DND-41 (cell line): ENCODE results near the gene PGLYRP3.
A peak's percentile ranks its signal among the peaks of the same experiment; 100 is the strongest.

Experiments used
- ATAC-seq: fragments of 200-7000 bp; cut with Tn5 transposase; 3 replicates; pipeline ENCODE4 v1.9.1; 2021; ENCODE audit warnings: low read depth; ENCODE audit not compliant: insufficient read depth
- DNase-seq: peaks from one replicate; pipeline ENCODE4 v3.0.0-alpha.2; 2020
- H2AFZ ChIP-seq: 2 replicates; pipeline ENCODE4 v1.6.0; 2012; ENCODE audit warnings: low read depth, low read length
- H3K27ac ChIP-seq: 2 replicates; pipeline ENCODE4 v1.5.1; 2012; ENCODE audit warnings: low read length, inconsistent platforms
- H3K27me3 ChIP-seq: fragments of 200-600 bp; sonication (generic); 2 replicates; pipeline ENCODE4 v1.6.0; 2012; ENCODE audit warnings: low read length, mild to moderate bottlenecking, inconsistent platforms; ENCODE audit not compliant: insufficient read depth, poor library complexity
- H3K36me3 ChIP-seq: 2 replicates; pipeline ENCODE4 v1.5.1; 2012; ENCODE audit warnings: low read length, inconsistent platforms; ENCODE audit not compliant: insufficient read depth
- H3K4me1 ChIP-seq: 2 replicates; pipeline ENCODE4 v1.5.1; 2012; ENCODE audit warnings: mild to moderate bottlenecking, low read length; ENCODE audit not compliant: insufficient read depth
- H3K4me2 ChIP-seq: 2 replicates; pipeline ENCODE4 v1.6.0; 2012; ENCODE audit warnings: mild to moderate bottlenecking, moderate library complexity, low read length, inconsistent platforms; ENCODE audit not compliant: insufficient read depth
- H3K4me3 ChIP-seq, 2 experiments: fragments of 200-600 bp in 1 of 2; shearing (Covaris generic) in 1 of 2; 2 replicates each; pipeline ENCODE4 v1.5.1; 2012 to 2016; ENCODE audit warnings: inconsistent platforms in 2 of 2, low read length in 2 of 2, mild to moderate bottlenecking in 2 of 2, low read depth in 1 of 2, moderate library complexity in 1 of 2
- H3K79me2 ChIP-seq: 2 replicates; pipeline ENCODE4 v1.6.0; 2012; ENCODE audit warnings: low read length, inconsistent platforms; ENCODE audit not compliant: insufficient read depth
- H3K9ac ChIP-seq: 2 replicates; pipeline ENCODE4 v1.6.0; 2012; ENCODE audit warnings: low read depth, mild to moderate bottlenecking, inconsistent platforms, low read length, moderate library complexity
- H3K9me3 ChIP-seq: 2 replicates; pipeline ENCODE4 v1.5.1; 2012; ENCODE audit warnings: low read length, moderate library complexity, mild to moderate bottlenecking, inconsistent platforms; ENCODE audit not compliant: insufficient read depth, severe bottlenecking
- H4K20me1 ChIP-seq: 2 replicates; pipeline ENCODE4 v1.6.0; 2012; ENCODE audit warnings: low read length; ENCODE audit not compliant: insufficient read depth
- EZH2 ChIP-seq: IDR thresholded peaks from 3 replicates; pipeline ENCODE4 v1.6.1; 2012; ENCODE audit warnings: borderline replicate concordance, low read depth, mild to moderate bottlenecking, moderate library complexity, low read length, inconsistent platforms; ENCODE audit not compliant: severe bottlenecking
- TF ChIP-seq, protein P1 (sequence below): IDR thresholded peaks from 2 replicates; pipeline ENCODE4 v1.5.1; 2012; ENCODE audit warnings: borderline replicate concordance, low read length, moderate library complexity, mild to moderate bottlenecking; ENCODE audit not compliant: poor library complexity, severe bottlenecking; ENCODE audit errors: extremely low read depth

PGLYRP3 gene

DNA sequence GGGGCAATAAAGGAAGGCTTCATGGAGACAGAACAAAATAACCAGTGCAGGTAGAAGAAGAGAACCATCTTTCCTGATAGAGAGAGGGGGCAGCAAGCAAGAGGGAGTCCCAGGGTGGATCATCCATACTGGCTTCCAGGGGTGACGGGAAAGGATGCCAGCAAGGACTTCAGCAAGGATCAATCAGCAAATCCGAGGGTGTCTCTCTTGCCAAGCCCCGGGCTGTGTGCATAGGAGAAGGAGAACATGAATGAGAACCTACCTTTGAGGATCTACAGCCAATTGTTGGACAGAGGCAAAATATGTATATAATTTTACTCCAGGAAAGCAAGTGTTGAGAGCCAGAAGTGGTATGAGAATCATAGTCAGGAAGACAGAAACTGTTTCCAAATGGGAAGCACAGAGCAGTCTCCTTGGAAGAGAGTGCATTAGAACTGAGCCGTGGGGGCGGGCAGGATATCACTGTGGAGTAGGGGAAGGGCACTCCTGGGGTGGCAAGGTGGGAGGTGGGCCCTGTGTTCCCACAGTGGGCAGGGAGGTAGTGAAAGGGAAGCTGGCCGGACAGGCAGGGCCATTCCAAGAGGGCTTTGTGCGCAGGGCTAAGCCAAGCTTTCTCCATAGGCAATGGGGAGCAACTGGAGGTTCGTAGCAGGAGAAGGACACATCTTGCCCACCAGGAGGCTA is 43.8 kb upstream of the PGLYRP3 start:
- Histone ChIP-seq H3K27me3 (peaks cover 13% of the 10 kb centered on the region), H3K9ac (no peak overlapping the region), H3K4me2 (no peak overlapping the region), H4K20me1 (no peaks in the 10 kb centered on the region), H3K36me3 (no peaks in the 10 kb centered on the region), H3K4me1 (no peaks in the 10 kb centered on the region), H3K27ac (no peak overlapping the region), H3K4me3 (no peak overlapping the region), H2AFZ (no peak overlapping the region), H3K9me3 (no peaks in the 10 kb centered on the region), H3K79me2 (no peaks in the 10 kb centered on the region)
- no peak for ATAC-seq
- no peak for TF ChIP-seq EZH2
- TF ChIP-seq, protein P1, sequence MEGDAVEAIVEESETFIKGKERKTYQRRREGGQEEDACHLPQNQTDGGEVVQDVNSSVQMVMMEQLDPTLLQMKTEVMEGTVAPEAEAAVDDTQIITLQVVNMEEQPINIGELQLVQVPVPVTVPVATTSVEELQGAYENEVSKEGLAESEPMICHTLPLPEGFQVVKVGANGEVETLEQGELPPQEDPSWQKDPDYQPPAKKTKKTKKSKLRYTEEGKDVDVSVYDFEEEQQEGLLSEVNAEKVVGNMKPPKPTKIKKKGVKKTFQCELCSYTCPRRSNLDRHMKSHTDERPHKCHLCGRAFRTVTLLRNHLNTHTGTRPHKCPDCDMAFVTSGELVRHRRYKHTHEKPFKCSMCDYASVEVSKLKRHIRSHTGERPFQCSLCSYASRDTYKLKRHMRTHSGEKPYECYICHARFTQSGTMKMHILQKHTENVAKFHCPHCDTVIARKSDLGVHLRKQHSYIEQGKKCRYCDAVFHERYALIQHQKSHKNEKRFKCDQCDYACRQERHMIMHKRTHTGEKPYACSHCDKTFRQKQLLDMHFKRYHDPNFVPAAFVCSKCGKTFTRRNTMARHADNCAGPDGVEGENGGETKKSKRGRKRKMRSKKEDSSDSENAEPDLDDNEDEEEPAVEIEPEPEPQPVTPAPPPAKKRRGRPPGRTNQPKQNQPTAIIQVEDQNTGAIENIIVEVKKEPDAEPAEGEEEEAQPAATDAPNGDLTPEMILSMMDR = no peak
- no peak for DNase-seq

DNA sequence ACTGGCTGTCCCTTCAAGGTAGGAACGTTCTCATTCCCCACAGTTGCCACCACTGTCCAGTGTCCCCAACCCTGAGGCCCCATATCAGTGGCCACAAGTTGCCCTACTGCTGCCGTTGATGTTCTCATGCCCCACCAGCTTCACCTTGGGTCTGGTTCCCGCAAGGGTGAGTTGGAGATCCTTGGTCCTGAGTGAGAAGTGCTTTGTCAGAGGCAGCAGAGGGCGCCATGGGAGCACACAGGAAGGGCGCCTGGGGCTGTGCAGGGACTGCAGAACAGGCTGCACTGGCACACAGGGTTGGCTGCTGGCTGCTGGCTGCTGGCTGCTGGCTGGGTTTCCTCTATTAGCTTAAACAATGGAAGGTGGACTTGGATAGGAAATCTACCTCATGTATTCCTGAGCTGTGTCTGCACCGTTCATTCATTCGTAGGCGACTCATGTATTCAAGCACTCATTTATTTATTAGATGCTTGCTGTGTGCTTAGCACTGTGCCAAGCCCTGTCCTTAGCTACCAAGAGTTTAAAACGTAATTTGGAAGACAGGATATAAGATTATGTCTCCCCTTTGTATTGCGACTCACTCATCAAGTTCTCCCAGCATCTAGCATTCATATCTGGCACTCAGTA is 42.8 kb upstream of the PGLYRP3 start:
- no peak overlapping the region for H3K27ac ChIP-seq
- no peaks in the 10 kb centered on the region for H3K36me3 ChIP-seq
- TF ChIP-seq, protein P1 = peak; percentile 73
- no peak for TF ChIP-seq EZH2
- no peaks in the 10 kb centered on the region for H3K9me3 ChIP-seq
- no peaks in the 10 kb centered on the region for H3K79me2 ChIP-seq
- no peaks in the 10 kb centered on the region for H4K20me1 ChIP-seq
- no peak overlapping the region for H2AFZ ChIP-seq
- peak; percentile 88 for ATAC-seq
- H3K27me3 ChIP-seq = peaks cover 4% of the 10 kb centered on the region
- no peak overlapping the region for H3K9ac ChIP-seq
- peak; percentile 57 for DNase-seq
- H3K4me2 ChIP-seq = no peak overlapping the region
- no peak overlapping the region for H3K4me3 ChIP-seq
- no peaks in the 10 kb centered on the region for H3K4me1 ChIP-seq

DNA sequence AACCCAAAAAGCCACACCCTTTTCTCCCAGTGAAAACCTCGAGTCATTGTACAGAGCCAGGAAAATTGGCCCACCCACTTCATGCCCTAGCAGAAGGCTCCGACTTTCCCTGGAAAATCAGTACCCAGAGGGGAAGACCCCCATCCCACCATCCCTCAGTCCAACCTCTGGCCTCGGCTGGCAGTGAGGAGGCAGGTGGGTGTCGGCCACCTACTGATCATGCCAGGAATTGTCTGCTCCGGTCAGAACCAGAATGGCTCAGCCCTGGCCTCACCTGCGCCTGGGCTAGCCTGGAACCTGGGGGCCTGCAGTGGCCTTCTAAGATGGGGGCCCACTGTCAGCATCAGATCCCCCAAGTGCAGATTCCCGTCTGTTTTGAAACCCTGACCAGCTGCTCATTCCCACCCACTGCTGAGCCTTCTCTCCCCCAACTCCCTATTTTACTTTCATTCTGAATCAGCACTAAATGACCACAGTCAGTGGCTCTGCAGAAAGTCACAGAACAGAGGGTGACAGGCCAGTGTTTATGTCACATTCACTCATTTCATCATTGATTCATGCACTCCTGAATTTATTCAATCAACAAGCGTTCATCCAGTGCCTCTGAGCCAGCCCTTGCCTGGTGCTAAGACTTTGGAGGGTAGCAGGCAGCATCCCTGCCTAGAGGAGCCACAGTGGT is 41.9 kb upstream of the PGLYRP3 start:
- Histone ChIP-seq H2AFZ (no peak overlapping the region), H3K79me2 (no peaks in the 10 kb centered on the region), H3K36me3 (no peaks in the 10 kb centered on the region), H3K27me3 (peaks cover 2% of the 10 kb centered on the region), H3K9ac (no peak overlapping the region), H3K4me1 (no peaks in the 10 kb centered on the region), H3K4me3 (no peak overlapping the region), H4K20me1 (no peaks in the 10 kb centered on the region), H3K27ac (no peak overlapping the region), H3K9me3 (no peaks in the 10 kb centered on the region), H3K4me2 (no peak overlapping the region)
- ATAC-seq (no peak), DNase-seq (no peak)
- TF ChIP-seq EZH2 = no peak
- TF ChIP-seq, protein P1 = no peak
